NT2/D1 (cell line): Measurements from ENCODE around the gene GOLPH3.

Source experiments
- SUZ12 ChIP-seq: IDR thresholded peaks from 2 replicates; pipeline ENCODE4 v1.6.1; 2011; ENCODE audit not compliant: insufficient read length, insufficient read depth; ENCODE audit errors: extremely low read depth
- YY1 ChIP-seq: IDR thresholded peaks from 2 replicates; pipeline ENCODE4 v1.6.1; 2011; ENCODE audit not compliant: insufficient read length, insufficient read depth
- ZNF274 ChIP-seq: IDR thresholded peaks from 2 replicates; pipeline ENCODE4 v1.6.1; 2011; ENCODE audit warnings: mild to moderate bottlenecking, low read depth, low read length

DNA sequence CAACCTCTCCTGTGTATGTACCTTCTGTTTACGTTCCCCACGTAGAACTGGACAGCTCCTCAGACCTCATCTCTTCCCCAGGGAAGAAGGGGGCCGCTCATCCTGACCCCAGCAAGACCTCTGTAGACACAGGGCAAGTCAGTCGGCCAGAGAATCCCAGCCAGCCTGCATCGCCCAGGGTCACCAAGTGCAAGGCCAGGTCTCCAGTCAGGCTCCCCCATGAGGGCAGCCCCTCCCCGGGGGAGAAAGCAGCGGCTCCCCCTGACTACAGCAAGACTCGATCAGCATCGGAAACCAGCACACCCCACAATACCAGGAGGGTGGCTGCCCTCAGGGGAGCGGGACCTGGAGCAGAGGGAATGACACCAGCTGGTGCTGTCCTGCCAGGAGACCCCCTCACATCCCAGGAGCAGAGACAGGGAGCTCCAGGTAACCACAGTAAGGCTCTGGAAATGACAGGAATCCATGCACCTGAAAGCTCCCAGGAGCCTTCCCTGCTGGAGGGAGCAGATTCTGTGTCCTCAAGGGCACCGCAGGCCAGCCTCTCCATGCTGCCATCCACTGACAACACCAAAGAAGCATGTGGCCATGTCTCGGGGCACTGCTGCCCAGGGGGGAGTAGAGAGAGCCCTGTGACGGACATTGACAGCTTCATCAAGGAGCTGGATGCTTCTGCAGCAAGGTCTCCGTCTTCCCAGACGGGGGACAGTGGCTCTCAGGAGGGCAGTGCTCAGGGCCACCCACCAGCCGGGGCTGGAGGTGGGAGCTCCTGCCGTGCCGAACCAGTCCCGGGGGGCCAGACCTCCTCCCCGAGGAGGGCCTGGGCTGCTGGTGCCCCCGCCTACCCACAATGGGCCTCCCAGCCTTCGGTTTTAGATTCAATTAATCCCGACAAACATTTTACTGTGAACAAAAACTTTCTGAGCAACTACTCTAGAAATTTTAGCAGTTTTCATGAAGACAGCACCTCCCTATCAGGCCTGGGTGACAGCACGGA is 86.7 kb downstream of the GOLPH3 start:
- TF ChIP-seq ZNF274, result no peak
- TF ChIP-seq SUZ12, result no peak
- no peak for TF ChIP-seq YY1
